ENCODE data around the gene SCAANT1.

SCAANT1 gene

GRCh38 chr3:63949005-63949404, 36.8 kb upstream of the SCAANT1 start:
- no peak overlapping the region for H3K9ac ChIP-seq (ENCODE audit: low read length)
- H3K9me3 ChIP-seq (ENCODE audit: control insufficient read depth, insufficient read depth, low read depth, low read length): no peaks in the 10 kb centered on the region
- H3K4me3 ChIP-seq (ENCODE audit: low read depth, low read length): no peak overlapping the region
- peaks cover 22% of the 10 kb centered on the region for H3K4me1 ChIP-seq (ENCODE audit: control insufficient read depth, insufficient read depth, low read length)
- H3K36me3 ChIP-seq (ENCODE audit: control insufficient read depth, insufficient read depth, low read length): no peaks in the 10 kb centered on the region; the same call in 1 of the 2 replicates
- no peak overlapping the region for H3K27ac ChIP-seq (ENCODE audit: low read depth, low read length)
- H3K27me3 ChIP-seq (ENCODE audit: control insufficient read depth, insufficient read depth, low read length): no peaks in the 10 kb centered on the region

- H3K27ac ChIP-seq (ENCODE audit: low read depth, low read length): no peak overlapping the region
- peaks cover 27% of the 10 kb centered on the region for H3K4me1 ChIP-seq (ENCODE audit: control insufficient read depth, insufficient read depth, low read length)
- no peak overlapping the region for H3K4me3 ChIP-seq (ENCODE audit: low read depth, low read length)
- no peaks in the 10 kb centered on the region for H3K27me3 ChIP-seq (ENCODE audit: control insufficient read depth, insufficient read depth, low read length)
- H3K9ac ChIP-seq (ENCODE audit: low read length): no peak overlapping the region
- no peaks in the 10 kb centered on the region for H3K36me3 ChIP-seq (ENCODE audit: control insufficient read depth, insufficient read depth, low read length)
- no peaks in the 10 kb centered on the region for H3K9me3 ChIP-seq (ENCODE audit: control insufficient read depth, insufficient read depth, low read depth, low read length)
Measured at GRCh38 chr3:63947594-63947993, 35.4 kb upstream of the SCAANT1 start.

GRCh38 chr3:63946753-63947152, 34.6 kb upstream of the SCAANT1 start:
- no peaks in the 10 kb centered on the region for H3K9me3 ChIP-seq (ENCODE audit: control insufficient read depth, insufficient read depth, low read depth, low read length)
- no peaks in the 10 kb centered on the region for H3K36me3 ChIP-seq (ENCODE audit: control insufficient read depth, insufficient read depth, low read length)
- H3K4me1 ChIP-seq (ENCODE audit: control insufficient read depth, insufficient read depth, low read length): peaks cover 23% of the 10 kb centered on the region
- H3K9ac ChIP-seq (ENCODE audit: low read length): no peak overlapping the region
- H3K4me3 ChIP-seq (ENCODE audit: low read depth, low read length): no peak overlapping the region
- H3K27ac ChIP-seq (ENCODE audit: low read depth, low read length): no peak overlapping the region
- H3K27me3 ChIP-seq (ENCODE audit: control insufficient read depth, insufficient read depth, low read length): no peaks in the 10 kb centered on the region

GRCh38 chr3:63945558-63946096, 33.4 kb upstream of the SCAANT1 start:
- Histone ChIP-seq H3K36me3 (ENCODE audit: control insufficient read depth, insufficient read depth, low read length) (no peaks in the 10 kb centered on the region), H3K27me3 (ENCODE audit: control insufficient read depth, insufficient read depth, low read length) (no peaks in the 10 kb centered on the region), H3K9ac (ENCODE audit: low read length) (no peak overlapping the region), H3K4me3 (ENCODE audit: low read depth, low read length) (no peak overlapping the region), H3K4me1 (ENCODE audit: control insufficient read depth, insufficient read depth, low read length) (peaks cover 12% of the 10 kb centered on the region), H3K9me3 (ENCODE audit: control insufficient read depth, insufficient read depth, low read depth, low read length) (no peaks in the 10 kb centered on the region), H3K27ac (ENCODE audit: low read depth, low read length) (no peak overlapping the region)

- peaks cover 8% of the 10 kb centered on the region for H3K4me1 ChIP-seq (ENCODE audit: control insufficient read depth, insufficient read depth, low read length)
- H3K4me3 ChIP-seq (ENCODE audit: low read depth, low read length): no peak overlapping the region
- H3K36me3 ChIP-seq (ENCODE audit: control insufficient read depth, insufficient read depth, low read length): no peaks in the 10 kb centered on the region
- H3K27me3 ChIP-seq (ENCODE audit: control insufficient read depth, insufficient read depth, low read length): no peaks in the 10 kb centered on the region
- no peaks in the 10 kb centered on the region for H3K9me3 ChIP-seq (ENCODE audit: control insufficient read depth, insufficient read depth, low read depth, low read length)
- H3K27ac ChIP-seq (ENCODE audit: low read depth, low read length): no peak overlapping the region
- H3K9ac ChIP-seq (ENCODE audit: low read length): no peak overlapping the region
Measured at GRCh38 chr3:63943678-63944077, 31.5 kb upstream of the SCAANT1 start.

GRCh38 chr3:63942528-63942927, 30.3 kb upstream of the SCAANT1 start:
- H3K36me3 ChIP-seq (ENCODE audit: control insufficient read depth, insufficient read depth, low read length): no peaks in the 10 kb centered on the region
- H3K4me1 ChIP-seq (ENCODE audit: control insufficient read depth, insufficient read depth, low read length): peaks cover 15% of the 10 kb centered on the region
- no peak overlapping the region for H3K27ac ChIP-seq (ENCODE audit: low read depth, low read length)
- no peaks in the 10 kb centered on the region for H3K27me3 ChIP-seq (ENCODE audit: control insufficient read depth, insufficient read depth, low read length)
- H3K4me3 ChIP-seq (ENCODE audit: low read depth, low read length): no peak overlapping the region
- no peaks in the 10 kb centered on the region for H3K9me3 ChIP-seq (ENCODE audit: control insufficient read depth, insufficient read depth, low read depth, low read length)
- no peak overlapping the region for H3K9ac ChIP-seq (ENCODE audit: low read length)

- Histone ChIP-seq H3K9ac (ENCODE audit: low read length) (no peak overlapping the region), H3K4me1 (ENCODE audit: control insufficient read depth, insufficient read depth, low read length) (peaks cover 21% of the 10 kb centered on the region), H3K27me3 (ENCODE audit: control insufficient read depth, insufficient read depth, low read length) (no peaks in the 10 kb centered on the region), H3K4me3 (ENCODE audit: low read depth, low read length) (no peak overlapping the region), H3K9me3 (ENCODE audit: control insufficient read depth, insufficient read depth, low read depth, low read length) (no peaks in the 10 kb centered on the region), H3K27ac (ENCODE audit: low read depth, low read length) (no peak overlapping the region), H3K36me3 (ENCODE audit: control insufficient read depth, insufficient read depth, low read length) (no peaks in the 10 kb centered on the region)
Measured at GRCh38 chr3:63940389-63940757, 28.2 kb upstream of the SCAANT1 start.

GRCh38 chr3:63937661-63938651, 25.8 kb upstream of the SCAANT1 start:
- H3K4me3 ChIP-seq (ENCODE audit: low read depth, low read length): no peak overlapping the region

GRCh38 chr3:63936925-63937324, 24.7 kb upstream of the SCAANT1 start:
- H3K27ac ChIP-seq (ENCODE audit: low read depth, low read length): no peak overlapping the region
- no peaks in the 10 kb centered on the region for H3K36me3 ChIP-seq (ENCODE audit: control insufficient read depth, insufficient read depth, low read length)
- no peaks in the 10 kb centered on the region for H3K9me3 ChIP-seq (ENCODE audit: control insufficient read depth, insufficient read depth, low read depth, low read length)
- H3K4me3 ChIP-seq (ENCODE audit: low read depth, low read length): no peak overlapping the region
- no peaks in the 10 kb centered on the region for H3K27me3 ChIP-seq (ENCODE audit: control insufficient read depth, insufficient read depth, low read length)
- no peak overlapping the region for H3K9ac ChIP-seq (ENCODE audit: low read length)
- peaks cover 29% of the 10 kb centered on the region for H3K4me1 ChIP-seq (ENCODE audit: control insufficient read depth, insufficient read depth, low read length)

More at GRCh38 chr3:63937661-63938651, 25.8 kb upstream of the SCAANT1 start:
- H3K27ac ChIP-seq (ENCODE audit: low read depth, low read length): no peak overlapping the region
- H3K36me3 ChIP-seq (ENCODE audit: control insufficient read depth, insufficient read depth, low read length): no peaks in the 10 kb centered on the region
- H3K9me3 ChIP-seq (ENCODE audit: control insufficient read depth, insufficient read depth, low read depth, low read length): no peaks in the 10 kb centered on the region
- no peaks in the 10 kb centered on the region for H3K27me3 ChIP-seq (ENCODE audit: control insufficient read depth, insufficient read depth, low read length)
- H3K9ac ChIP-seq (ENCODE audit: low read length): no peak overlapping the region
- H3K4me1 ChIP-seq (ENCODE audit: control insufficient read depth, insufficient read depth, low read length): peaks cover 29% of the 10 kb centered on the region

GRCh38 chr3:63934041-63934866, 22.1 kb upstream of the SCAANT1 start:
- no peaks in the 10 kb centered on the region for H3K9me3 ChIP-seq (ENCODE audit: control insufficient read depth, insufficient read depth, low read depth, low read length)
- no peaks in the 10 kb centered on the region for H3K36me3 ChIP-seq (ENCODE audit: control insufficient read depth, insufficient read depth, low read length)
- H3K9ac ChIP-seq (ENCODE audit: low read length): no peak overlapping the region
- H3K4me1 ChIP-seq (ENCODE audit: control insufficient read depth, insufficient read depth, low read length): peaks cover 29% of the 10 kb centered on the region
- no peak overlapping the region for H3K4me3 ChIP-seq (ENCODE audit: low read depth, low read length)
- H3K27ac ChIP-seq (ENCODE audit: low read depth, low read length): no peak overlapping the region
- no peaks in the 10 kb centered on the region for H3K27me3 ChIP-seq (ENCODE audit: control insufficient read depth, insufficient read depth, low read length)

GRCh38 chr3:63933459-63933858, 21.3 kb upstream of the SCAANT1 start:
- Histone ChIP-seq H3K9ac (ENCODE audit: low read length) (no peak overlapping the region), H3K4me3 (ENCODE audit: low read depth, low read length) (no peak overlapping the region), H3K4me1 (ENCODE audit: control insufficient read depth, insufficient read depth, low read length) (peaks cover 29% of the 10 kb centered on the region), H3K27ac (ENCODE audit: low read depth, low read length) (no peak overlapping the region), H3K9me3 (ENCODE audit: control insufficient read depth, insufficient read depth, low read depth, low read length) (no peaks in the 10 kb centered on the region), H3K27me3 (ENCODE audit: control insufficient read depth, insufficient read depth, low read length) (no peaks in the 10 kb centered on the region), H3K36me3 (ENCODE audit: control insufficient read depth, insufficient read depth, low read length) (no peaks in the 10 kb centered on the region)
